ENCODE measurements around the gene DCDC1. TPM values are rescaled to one million over a fixed set of nuclear protein-coding genes. Genes with fewer than 3 reads are reported as not detected.

Gene DCDC1
- total RNA-seq, 1 experiment from 2014 or later = 0.22 TPM

- DNase-seq (ENCODE audit: low spot score) (no peak), ATAC-seq (no peak)
- no peak overlapping the region for H3K4me3 Mint-ChIP-seq
- no peaks in the 10 kb centered on the region for H3K4me1 Mint-ChIP-seq
- ChIA-PET CTCF (no interaction called here), POLR2A (no interaction called here)
- no peaks in the 10 kb centered on the region for H3K36me3 Mint-ChIP-seq
- H3K27me3 Mint-ChIP-seq (ENCODE audit: low read depth) = no peaks in the 10 kb centered on the region
- TF ChIP-seq SP1 (CRISPR knock-in tag; conservative IDR thresholded peaks at IDR 0.05) = no peak
- no peak for TF ChIP-seq ETV6 (CRISPR knock-in tag; IDR thresholded peaks at IDR 0.05)
- TF ChIP-seq ZNF281 (CRISPR knock-in tag; IDR thresholded peaks at IDR 0.05) = no peak
- no peak for TF ChIP-seq SMAD3 (CRISPR knock-in tag; IDR thresholded peaks at IDR 0.05; ENCODE audit: borderline replicate concordance)
- H3K9me3 Mint-ChIP-seq = no peaks in the 10 kb centered on the region
- H3K27ac Mint-ChIP-seq = no peak overlapping the region; the same call in 1 of the 2 replicates
Observed at GRCh38 chr11:31303644-31304180, 65.8 kb downstream of the DCDC1 start.

GRCh38 chr11:31301549-31302510, 67.7 kb downstream of the DCDC1 start:
- Mint-ChIP-seq H3K27me3 (ENCODE audit: low read depth) (no peaks in the 10 kb centered on the region; the same call in 1 of the 2 replicates), H3K9me3 (no peaks in the 10 kb centered on the region), H3K27ac (no peak overlapping the region), H3K4me3 (no peak overlapping the region), H3K36me3 (no peaks in the 10 kb centered on the region), H3K4me1 (no peaks in the 10 kb centered on the region)
- TF ChIP-seq KAT7 (CRISPR knock-in tag; IDR thresholded peaks at IDR 0.05; ENCODE audit: borderline replicate concordance) = no peak
- no peak for TF ChIP-seq ATF6 (CRISPR knock-in tag; IDR thresholded peaks at IDR 0.05)
- no peak for TF ChIP-seq TEAD1 (CRISPR knock-in tag; IDR thresholded peaks at IDR 0.05)
- TF ChIP-seq NR2C2 (CRISPR knock-in tag; IDR thresholded peaks at IDR 0.05) = no peak
- no peak for TF ChIP-seq PRDM15 (CRISPR knock-in tag; IDR thresholded peaks at IDR 0.05)
- TF ChIP-seq USF1 (CRISPR knock-in tag; IDR thresholded peaks at IDR 0.05) = no peak
- TF ChIP-seq E2F1 (CRISPR knock-in tag; IDR thresholded peaks at IDR 0.05) = no peak
- no peak for TF ChIP-seq TCF7 (CRISPR knock-in tag; IDR thresholded peaks at IDR 0.05; ENCODE audit: low read depth)
- no peak for TF ChIP-seq ATF2 (CRISPR knock-in tag; IDR thresholded peaks at IDR 0.05; ENCODE audit: borderline replicate concordance, low read depth)
- no peak for TF ChIP-seq RELA (CRISPR knock-in tag; IDR thresholded peaks at IDR 0.05; ENCODE audit: borderline replicate concordance)
- TF ChIP-seq STAT6 (CRISPR knock-in tag; conservative IDR thresholded peaks at IDR 0.05; ENCODE audit: low read depth) = no peak
- TF ChIP-seq TP53 (CRISPR knock-in tag; IDR thresholded peaks at IDR 0.05) = no peak
- TF ChIP-seq NR3C1 (CRISPR knock-in tag; conservative IDR thresholded peaks at IDR 0.05; ENCODE audit: low read depth) = no peak
- ATAC-seq = no peak
- ChIA-PET CTCF (no interaction called here), POLR2A (no interaction called here)
- no peak for DNase-seq (ENCODE audit: low spot score)

All from WTC11 (cell line).